Measurements from ENCODE around the gene NFIB. TPM values are rescaled to one million over a fixed set of nuclear protein-coding genes. Genes with fewer than 3 reads are reported as not detected.

Gene NFIB
- total RNA-seq, 1 donor from 2014 or later = 66.3 TPM

GRCh38 chr9:14082732-14083131 lies 231.2 kb downstream of the NFIB start:
- no peak overlapping the region for H3K4me3 Mint-ChIP-seq (ENCODE audit: unreplicated experiment)
- H3K36me3 Mint-ChIP-seq (ENCODE audit: low read depth) = peaks cover 3% of the 10 kb centered on the region
- TF ChIP-seq CTCF (IDR thresholded peaks at IDR 0.05) = no peak
- H3K27ac Mint-ChIP-seq (ENCODE audit: unreplicated experiment) = no peak overlapping the region
- no peaks in the 10 kb centered on the region for H3K9me3 Mint-ChIP-seq (ENCODE audit: low read depth)
- DNase-seq (ENCODE audit: low spot score) = no peak
- H3K27me3 Mint-ChIP-seq (ENCODE audit: low read depth) = no peaks in the 10 kb centered on the region
- peaks cover 10% of the 10 kb centered on the region for H3K4me1 Mint-ChIP-seq (ENCODE audit: low read depth)

DNA sequence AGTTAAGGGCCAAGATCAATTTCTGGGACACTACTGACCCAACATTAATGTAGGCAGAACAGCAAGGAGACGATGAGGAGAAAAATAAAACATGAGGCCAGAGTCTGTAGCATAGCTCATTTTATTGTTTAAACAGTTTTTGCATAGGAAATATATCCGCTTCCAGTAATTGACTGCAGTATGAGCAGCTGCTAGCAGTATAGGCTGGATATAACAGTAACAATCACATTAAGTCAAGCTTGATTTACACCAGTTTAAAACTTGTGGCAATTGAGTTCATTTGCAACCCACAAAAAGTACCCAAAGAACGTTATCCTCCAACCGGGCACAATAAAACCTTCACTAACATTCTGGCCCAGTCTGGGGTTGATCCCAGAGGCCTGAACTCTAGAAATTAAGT lies 232.2 kb downstream of the NFIB start:
- H3K4me1 Mint-ChIP-seq (ENCODE audit: low read depth) = peaks cover 10% of the 10 kb centered on the region
- DNase-seq (ENCODE audit: low spot score) = no peak
- no peak for TF ChIP-seq CTCF (IDR thresholded peaks at IDR 0.05)
- no peaks in the 10 kb centered on the region for H3K9me3 Mint-ChIP-seq (ENCODE audit: low read depth)
- H3K36me3 Mint-ChIP-seq (ENCODE audit: low read depth) = peaks cover 3% of the 10 kb centered on the region
- H3K27me3 Mint-ChIP-seq (ENCODE audit: low read depth) = no peaks in the 10 kb centered on the region
- H3K27ac Mint-ChIP-seq (ENCODE audit: unreplicated experiment) = no peak overlapping the region
- H3K4me3 Mint-ChIP-seq (ENCODE audit: unreplicated experiment) = no peak overlapping the region

- TF ChIP-seq CTCF (IDR thresholded peaks at IDR 0.05) = peak; percentile 16
- Mint-ChIP-seq H3K27me3 (ENCODE audit: low read depth) (no peaks in the 10 kb centered on the region), H3K4me1 (ENCODE audit: low read depth) (peaks cover 10% of the 10 kb centered on the region), H3K9me3 (ENCODE audit: low read depth) (no peaks in the 10 kb centered on the region), H3K36me3 (ENCODE audit: low read depth) (peaks cover 3% of the 10 kb centered on the region), H3K4me3 (ENCODE audit: unreplicated experiment) (no peak overlapping the region), H3K27ac (ENCODE audit: unreplicated experiment) (no peak overlapping the region)
- no peak for DNase-seq (ENCODE audit: low spot score)
Measured at GRCh38 chr9:14080959-14081542, 232.9 kb downstream of the NFIB start.

DNA sequence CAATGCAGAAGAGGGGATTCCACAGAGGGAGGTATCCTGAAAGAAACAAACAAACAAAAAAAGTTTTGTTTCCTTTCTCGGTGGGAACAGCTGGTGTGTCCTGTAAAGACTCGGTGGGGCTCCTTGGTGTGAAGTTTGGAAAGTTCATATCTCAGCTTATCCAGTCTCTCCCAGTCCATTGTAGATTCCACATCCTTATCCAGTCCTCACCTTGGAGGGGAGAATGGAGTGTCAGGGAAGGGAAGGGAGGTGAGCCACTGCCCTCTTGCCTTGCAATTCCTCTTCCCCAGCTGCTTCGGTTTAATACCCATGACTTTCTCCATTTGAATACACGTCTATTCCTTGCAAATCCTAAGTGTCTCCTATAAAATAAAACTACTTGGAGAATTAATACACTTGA lies 234.5 kb downstream of the NFIB start:
- Mint-ChIP-seq H3K4me1 (ENCODE audit: low read depth) (peaks cover 10% of the 10 kb centered on the region), H3K4me3 (ENCODE audit: unreplicated experiment) (no peak overlapping the region), H3K27me3 (ENCODE audit: low read depth) (no peaks in the 10 kb centered on the region), H3K36me3 (ENCODE audit: low read depth) (peaks cover 3% of the 10 kb centered on the region), H3K9me3 (ENCODE audit: low read depth) (no peaks in the 10 kb centered on the region), H3K27ac (ENCODE audit: unreplicated experiment) (no peak overlapping the region)
- TF ChIP-seq CTCF (IDR thresholded peaks at IDR 0.05) = no peak
- no peak for DNase-seq (ENCODE audit: low spot score)

GRCh38 chr9:14077672-14078071 lies 236.3 kb downstream of the NFIB start:
- no peak for DNase-seq (ENCODE audit: low spot score)
- Mint-ChIP-seq H3K27ac (ENCODE audit: unreplicated experiment) (no peak overlapping the region), H3K4me1 (ENCODE audit: low read depth) (peaks cover 10% of the 10 kb centered on the region), H3K36me3 (ENCODE audit: low read depth) (peaks cover 1% of the 10 kb centered on the region), H3K9me3 (ENCODE audit: low read depth) (no peaks in the 10 kb centered on the region), H3K4me3 (ENCODE audit: unreplicated experiment) (no peak overlapping the region), H3K27me3 (ENCODE audit: low read depth) (no peaks in the 10 kb centered on the region)
- TF ChIP-seq CTCF (IDR thresholded peaks at IDR 0.05) = no peak
